CD4-positive, alpha-beta memory T cell (primary cell): ENCODE data around the gene GLB1L3. TPM values are rescaled to one million over a fixed set of nuclear protein-coding genes. Genes with fewer than 3 reads are reported as not detected.

ENCODE experiments used
- CTCF ChIA-PET: fragments of 350-600 bp; sonication (Branson Sonifier 250); formaldehyde crosslinking; loops from one replicate; lab custom pipeline; 2021; ENCODE audit warnings: inconsistent platforms; ENCODE audit not compliant: partially characterized antibody; lab: Charles Lee
- POLR2A ChIA-PET: fragments of 350-600 bp; sonication (Branson Sonifier 250); formaldehyde crosslinking; loops from one replicate; lab custom pipeline; 2021; ENCODE audit not compliant: partially characterized antibody; lab: Charles Lee
- DNase-seq, 5 donors: peaks; one replicate each; pipeline versions ENCODE4 v3.0.0 to v3.0.0-alpha.2; 2020 to 2022; ENCODE audit warnings: mixed read lengths in 1 of 5
- H3K27ac ChIP-seq: one replicate; pipeline ENCODE4 v1.7.0; 2013; ENCODE audit warnings: low read depth, low read length
- H3K27me3 ChIP-seq: 2 replicates; pipeline ENCODE4 v1.7.0; 2013; ENCODE audit warnings: mild to moderate bottlenecking, low read length, moderate library complexity; ENCODE audit not compliant: insufficient read depth
- H3K36me3 ChIP-seq: 2 replicates; pipeline ENCODE4 v1.7.0; 2013; ENCODE audit warnings: mild to moderate bottlenecking, low read length, moderate library complexity; ENCODE audit not compliant: insufficient read depth
- H3K4me1 ChIP-seq: 2 replicates; pipeline ENCODE4 v1.7.0; 2013; ENCODE audit warnings: mild to moderate bottlenecking, low read length, moderate library complexity; ENCODE audit not compliant: insufficient read depth
- H3K4me3 ChIP-seq, 2 donors: one replicate each; pipeline ENCODE4 v1.7.0; 2013; ENCODE audit warnings: low read length in 2 of 2, mild to moderate bottlenecking in 1 of 2
- H3K9me3 ChIP-seq, 2 donors: one replicate each; pipeline ENCODE4 v1.7.0; 2013; ENCODE audit warnings: low read length in 2 of 2, control low read depth in 1 of 2; ENCODE audit not compliant: control insufficient read depth in 1 of 2
- H3K27ac Mint-ChIP-seq, 7 donors: one replicate each; pipeline ENCODE4 v1.8.0; 2020 to 2021; ENCODE audit warnings: mixed read lengths in 7 of 7, mild to moderate bottlenecking in 6 of 7, inconsistent platforms in 3 of 7, moderate library complexity in 3 of 7
- H3K27me3 Mint-ChIP-seq, 2 donors: one replicate each; pipeline ENCODE4 v1.8.0; 2020 to 2021; ENCODE audit warnings: mixed read lengths in 2 of 2
- H3K36me3 Mint-ChIP-seq, 2 donors: one replicate each; pipeline ENCODE4 v1.8.0; 2020 to 2021; ENCODE audit warnings: mixed read lengths in 2 of 2, inconsistent platforms in 1 of 2, mild to moderate bottlenecking in 1 of 2
- H3K4me1 Mint-ChIP-seq, 4 donors: one replicate each; pipeline ENCODE4 v1.8.0; 2020 to 2021; ENCODE audit warnings: mixed read lengths in 4 of 4, mild to moderate bottlenecking in 1 of 4
- H3K4me3 Mint-ChIP-seq, 8 donors: one replicate each; pipeline ENCODE4 v1.8.0; 2020 to 2021; ENCODE audit warnings: mixed read lengths in 8 of 8, mild to moderate bottlenecking in 7 of 8, moderate library complexity in 6 of 8, inconsistent platforms in 3 of 8
- H3K9me3 Mint-ChIP-seq, 8 donors: one replicate each; pipeline ENCODE4 v1.8.0; 2020 to 2021; ENCODE audit warnings: mixed read lengths in 8 of 8, mild to moderate bottlenecking in 5 of 8, inconsistent platforms in 3 of 8, moderate library complexity in 1 of 8
- intact Hi-C: fragments of 100-400 bp; cut with micrococcal nuclease; formaldehyde crosslinking; loops from one replicate; pipeline ENCODE4 v1.15.1; 2023
- polyA plus RNA-seq, 2 donors: library from polyadenylated mRNA; unstranded; fragments of 300-500 nt; fragmentation: Illumina TruSeq; gene quantifications; one replicate each; pipeline ENCODE4 v1.2.3, GENCODE V29; 2021
- total RNA-seq, 2 experiments: library from RNA; stranded (reverse); gene quantifications; one replicate each; pipeline ENCODE4 v1.2.3, GENCODE V29; 2021

Gene GLB1L3
- total and polyA plus RNA-seq, 4 experiments from 2014 or later, result 1.2 to 4.9 (median 2.2) TPM

DNA sequence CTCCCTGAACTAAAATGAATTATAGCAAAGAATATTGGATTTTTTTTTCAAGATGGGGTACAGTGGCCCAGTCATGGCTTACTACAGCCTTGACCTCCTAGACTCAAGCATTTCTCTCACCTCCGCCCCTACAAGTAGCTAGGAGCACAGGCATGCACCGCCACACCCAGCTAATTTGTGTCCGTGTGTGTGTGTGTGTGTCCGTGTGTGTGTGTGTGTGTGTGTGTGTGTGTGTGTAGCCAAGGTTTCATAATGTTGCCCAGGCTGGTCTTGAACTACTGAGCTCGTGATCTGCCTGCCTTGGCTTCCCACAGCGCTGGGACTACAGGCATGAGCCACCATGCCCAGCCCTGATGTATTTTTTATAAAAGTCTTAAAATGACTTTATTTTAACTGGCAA, 35.6 kb upstream of the GLB1L3 start:
- no peak overlapping the region for H3K4me3 ChIP-seq
- H3K4me3 Mint-ChIP-seq, result no peak overlapping the region
- ChIA-PET POLR2A (interaction anchor here (2.0 kb wide), 1 partner anchor 16 kb away, joined by 8 read pairs; the partner anchor contains the start of genes NCAPD3 and VPS26B), CTCF (interaction anchor here (0.6 to 1.5 kb wide), 4 partner anchors 14 to 32 kb away, joined by 3 to 6 read pairs (median 4); partner anchors contain the start of genes NCAPD3 and VPS26B)
- no peak for DNase-seq
- intact Hi-C loops, result no loop called here
- no peaks in the 10 kb centered on the region for H3K9me3 Mint-ChIP-seq
- H3K36me3 ChIP-seq, result peaks cover 69% of the 10 kb centered on the region
- H3K36me3 Mint-ChIP-seq, result peaks cover 41 to 79% of the 10 kb centered on the region in 2 donors
- H3K4me1 Mint-ChIP-seq, result no peaks in the 10 kb centered on the region
- H3K9me3 ChIP-seq, result no peaks in the 10 kb centered on the region
- H3K27me3 Mint-ChIP-seq, result no peaks in the 10 kb centered on the region
- peak overlapping the region in 1 of 7 donors; percentile 8 for H3K27ac Mint-ChIP-seq
- no peaks in the 10 kb centered on the region for H3K4me1 ChIP-seq
- H3K27me3 ChIP-seq, result no peaks in the 10 kb centered on the region
- no peak overlapping the region for H3K27ac ChIP-seq

DNA sequence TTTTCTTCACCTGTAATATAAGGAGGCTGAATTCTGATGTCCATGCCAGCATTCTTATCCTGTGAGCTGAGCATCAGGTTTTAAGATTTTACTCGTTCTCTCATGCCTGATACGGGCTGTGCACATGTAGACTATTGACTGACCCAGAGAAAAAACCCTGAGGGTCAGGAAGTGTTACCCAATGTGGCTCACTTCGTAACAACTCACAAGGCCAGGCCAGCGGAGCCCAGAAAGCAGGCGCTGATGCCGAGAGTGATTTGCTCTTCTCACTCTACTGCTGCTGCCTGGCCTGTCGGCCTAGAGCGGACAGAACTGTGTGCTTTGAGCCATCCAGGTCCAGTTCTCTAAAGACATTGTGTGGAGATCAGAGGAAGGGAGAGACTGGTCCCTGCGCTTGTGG, 33.8 kb upstream of the GLB1L3 start:
- no peaks in the 10 kb centered on the region for H3K4me1 Mint-ChIP-seq
- no peaks in the 10 kb centered on the region for H3K9me3 Mint-ChIP-seq
- Histone ChIP-seq H3K4me3 (no peak overlapping the region), H3K4me1 (no peaks in the 10 kb centered on the region), H3K36me3 (peaks cover 63% of the 10 kb centered on the region), H3K9me3 (no peaks in the 10 kb centered on the region), H3K27me3 (no peaks in the 10 kb centered on the region), H3K27ac (no peak overlapping the region)
- H3K4me3 Mint-ChIP-seq, result no peak overlapping the region
- DNase-seq, result no peak
- peaks cover 39 to 80% of the 10 kb centered on the region in 2 donors for H3K36me3 Mint-ChIP-seq
- ChIA-PET CTCF (no interaction called here), POLR2A (no interaction called here)
- peak overlapping the region in 4 of 7 donors; percentile 4 to 59 (median 18) for H3K27ac Mint-ChIP-seq
- intact Hi-C loops, result no loop called here
- no peaks in the 10 kb centered on the region for H3K27me3 Mint-ChIP-seq

DNA sequence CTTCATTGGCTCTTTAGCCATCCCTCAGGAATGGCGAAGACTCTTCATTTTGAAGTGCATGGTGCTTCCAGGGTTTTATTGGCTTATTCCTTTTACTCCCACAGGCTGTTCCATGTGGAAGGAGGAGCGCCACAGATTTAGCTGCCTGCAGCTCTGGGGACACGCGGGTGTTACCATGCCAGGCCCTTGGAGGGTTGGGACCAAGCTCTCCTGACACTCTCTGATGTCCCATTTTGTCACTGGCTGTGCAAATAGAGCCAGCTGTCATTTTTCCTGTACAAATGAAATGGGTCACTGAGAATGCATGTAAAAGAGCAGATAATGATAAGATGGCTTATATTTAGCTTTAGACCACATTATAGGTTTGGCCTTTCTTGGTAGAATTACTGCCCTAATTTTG, 32.3 kb upstream of the GLB1L3 start:
- POLR2A ChIA-PET, result interaction anchor here (0.6 to 2.6 kb wide), 2 partner anchors 19 to 30 kb away, joined by 3 to 19 read pairs; partner anchors contain the start of genes NCAPD3 and VPS26B
- CTCF ChIA-PET, result interaction anchor here (0.6 to 1.6 kb wide), 11 partner anchors 12 to 316 kb away, joined by 3 to 9 read pairs (median 3); partner anchors contain the start of genes GLB1L3, NCAPD3 and VPS26B
- no peak overlapping the region for H3K27ac ChIP-seq
- Mint-ChIP-seq H3K9me3 (no peaks in the 10 kb centered on the region), H3K4me1 (no peaks in the 10 kb centered on the region), H3K27me3 (no peaks in the 10 kb centered on the region), H3K27ac (peak overlapping the region in 1 of 7 donors; percentile 22), H3K36me3 (peaks cover 43 to 86% of the 10 kb centered on the region in 2 donors), H3K4me3 (no peak overlapping the region)
- no peaks in the 10 kb centered on the region for H3K4me1 ChIP-seq
- H3K4me3 ChIP-seq, result no peak overlapping the region
- no peaks in the 10 kb centered on the region for H3K27me3 ChIP-seq
- DNase-seq, result no peak
- intact Hi-C loops, result loop anchor here (1.0 to 2.0 kb wide), 2 partner anchors 19 to 37 kb away; partner anchors contain the start of gene VPS26B
- peaks cover 67% of the 10 kb centered on the region for H3K36me3 ChIP-seq
- H3K9me3 ChIP-seq, result no peaks in the 10 kb centered on the region

DNA sequence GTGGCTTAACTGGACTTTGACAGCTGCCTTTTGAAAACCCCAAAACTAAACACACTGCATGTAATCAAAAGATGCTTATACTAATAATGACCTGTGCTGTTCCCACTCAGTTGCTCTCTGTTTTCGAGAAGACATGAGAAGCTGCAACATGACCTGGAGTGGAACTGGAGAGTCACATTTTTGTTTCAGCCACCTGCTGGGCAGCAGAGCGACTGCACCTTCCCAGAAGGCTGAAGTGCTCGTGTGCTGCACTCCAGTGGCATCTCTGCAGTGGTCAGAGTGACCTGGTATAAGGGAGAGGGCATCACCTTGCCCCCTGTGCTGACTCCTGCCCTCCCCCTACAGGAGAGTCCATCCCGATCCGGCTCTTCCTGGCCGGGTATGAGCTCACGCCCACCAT, 31.6 kb upstream of the GLB1L3 start:
- H3K4me1 Mint-ChIP-seq, result no peaks in the 10 kb centered on the region

DNA sequence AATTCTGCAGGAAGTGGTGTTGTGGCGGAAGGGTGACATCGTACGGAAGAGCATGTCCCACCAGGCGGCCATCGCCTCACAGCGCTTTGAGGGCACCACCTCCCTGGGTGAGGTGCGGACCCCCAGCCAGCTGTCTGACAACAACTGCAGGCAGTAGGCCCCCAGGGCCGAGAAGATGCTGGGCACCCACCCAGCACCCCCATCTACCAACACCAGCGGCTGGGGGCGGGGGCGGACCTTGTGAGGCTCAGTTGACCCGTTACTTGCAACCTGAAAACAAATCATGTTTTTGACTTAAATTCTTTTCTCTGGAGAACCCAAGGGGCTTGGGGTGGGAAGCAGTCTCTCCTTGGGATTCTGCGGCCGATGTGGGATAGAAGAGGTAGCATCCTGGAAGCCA, 30.7 kb upstream of the GLB1L3 start:
- no peak overlapping the region for H3K27ac Mint-ChIP-seq
- H3K36me3 Mint-ChIP-seq, result peaks cover 39 to 84% of the 10 kb centered on the region in 2 donors
- POLR2A ChIA-PET, result interaction anchor here (2.6 kb wide), 1 partner anchor 21 kb away, joined by 19 read pairs; the partner anchor contains the start of genes NCAPD3 and VPS26B
- Histone ChIP-seq H3K27me3 (no peaks in the 10 kb centered on the region), H3K4me1 (no peaks in the 10 kb centered on the region), H3K27ac (no peak overlapping the region), H3K4me3 (no peak overlapping the region), H3K36me3 (peaks cover 69% of the 10 kb centered on the region), H3K9me3 (no peaks in the 10 kb centered on the region)
- intact Hi-C loops, result loop anchor here (2.0 kb wide), 1 partner anchor 21 kb away; the partner anchor contains the start of gene VPS26B
- no peaks in the 10 kb centered on the region for H3K27me3 Mint-ChIP-seq
- H3K4me3 Mint-ChIP-seq, result no peak overlapping the region
- no peak for DNase-seq
- H3K4me1 Mint-ChIP-seq, result no peaks in the 10 kb centered on the region
- CTCF ChIA-PET, result interaction anchor here (1.6 kb wide), 1 partner anchor 38 kb away, joined by 4 read pairs; no protein-coding TSS in a partner anchor
- no peaks in the 10 kb centered on the region for H3K9me3 Mint-ChIP-seq

More for the DNA sequence above, 31.6 kb upstream of the GLB1L3 start:
- H3K36me3 Mint-ChIP-seq, result peaks cover 44 to 85% of the 10 kb centered on the region in 2 donors
- no peak overlapping the region for H3K27ac ChIP-seq
- H3K4me1 ChIP-seq, result no peaks in the 10 kb centered on the region
- ChIA-PET POLR2A (interaction anchor here (2.6 kb wide), 1 partner anchor 20 kb away, joined by 19 read pairs; the partner anchor contains the start of genes NCAPD3 and VPS26B), CTCF (interaction anchor here (0.6 to 1.6 kb wide), 11 partner anchors 13 to 317 kb away, joined by 3 to 9 read pairs (median 3); partner anchors contain the start of genes GLB1L3, NCAPD3 and VPS26B)
- no peaks in the 10 kb centered on the region for H3K27me3 Mint-ChIP-seq
- peak in 2 of 5 donors; percentile 17 to 19 for DNase-seq
- H3K4me3 Mint-ChIP-seq, result no peak overlapping the region
- no peaks in the 10 kb centered on the region for H3K9me3 ChIP-seq
- no peaks in the 10 kb centered on the region for H3K9me3 Mint-ChIP-seq
- H3K4me3 ChIP-seq, result no peak overlapping the region
- no peaks in the 10 kb centered on the region for H3K27me3 ChIP-seq
- H3K36me3 ChIP-seq, result peaks cover 69% of the 10 kb centered on the region
- peak overlapping the region in 1 of 7 donors; percentile 43 for H3K27ac Mint-ChIP-seq
- intact Hi-C loops, result loop anchor here (1.0 to 2.0 kb wide), 2 partner anchors 20 to 37 kb away; partner anchors contain the start of gene VPS26B

DNA sequence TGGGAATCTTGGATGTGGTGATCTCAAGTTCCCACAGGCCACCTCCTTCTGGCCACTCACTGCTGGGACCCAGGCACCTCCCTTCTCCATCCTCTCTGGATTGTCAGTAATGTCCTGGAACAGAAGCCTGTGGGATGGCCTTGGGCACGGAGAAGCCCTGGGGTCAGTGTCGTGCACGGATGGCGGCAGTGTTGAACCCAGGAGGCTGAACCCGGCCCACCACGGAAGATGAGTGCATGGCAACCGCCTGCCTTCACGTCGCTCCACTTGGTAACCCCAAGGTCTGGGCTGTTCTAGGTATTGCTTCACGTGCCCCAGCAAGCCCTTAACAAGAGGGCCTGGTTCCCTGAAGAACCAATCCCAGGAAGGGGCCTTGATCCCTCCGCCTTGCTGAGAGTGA, 30.1 kb upstream of the GLB1L3 start:
- Mint-ChIP-seq H3K4me3 (no peak overlapping the region), H3K9me3 (no peaks in the 10 kb centered on the region), H3K27me3 (no peaks in the 10 kb centered on the region), H3K27ac (peak overlapping the region in 1 of 7 donors; percentile 31), H3K36me3 (peaks cover 39 to 82% of the 10 kb centered on the region in 2 donors), H3K4me1 (no peaks in the 10 kb centered on the region)
- CTCF ChIA-PET, result no interaction called here
- Histone ChIP-seq H3K9me3 (no peaks in the 10 kb centered on the region), H3K27ac (no peak overlapping the region), H3K36me3 (peaks cover 74% of the 10 kb centered on the region), H3K4me3 (no peak overlapping the region), H3K27me3 (no peaks in the 10 kb centered on the region), H3K4me1 (peaks cover 3% of the 10 kb centered on the region)
- intact Hi-C loops, result no loop called here
- POLR2A ChIA-PET, result no interaction called here
- DNase-seq, result no peak

DNA sequence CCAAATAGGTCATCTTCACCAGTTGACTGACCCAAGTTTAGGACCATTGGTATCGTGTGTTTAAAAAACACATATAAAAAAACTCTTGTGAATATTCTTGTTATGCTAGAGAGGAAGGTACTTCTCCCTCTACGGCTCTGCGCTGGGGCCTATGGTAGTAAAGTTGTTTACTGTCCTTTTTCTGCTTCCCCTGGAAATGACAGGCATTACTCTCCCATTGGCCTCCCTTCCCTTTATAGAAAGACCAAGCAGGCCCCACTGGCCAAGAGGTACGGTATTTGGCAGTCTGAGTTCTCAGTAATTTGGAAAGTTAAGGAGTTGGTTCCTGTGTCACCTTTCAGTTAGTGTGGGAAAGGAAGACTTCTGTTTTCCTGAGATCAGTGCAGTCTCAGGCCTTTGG, 29.5 kb upstream of the GLB1L3 start:
- H3K27ac ChIP-seq, result no peak overlapping the region
- Mint-ChIP-seq H3K4me1 (peaks cover 1 to 4% (median 3%) of the 10 kb centered on the region in 4 donors), H3K27ac (peak overlapping the region in 5 of 7 donors; percentile 6 to 70 (median 69)), H3K27me3 (no peaks in the 10 kb centered on the region), H3K4me3 (no peak overlapping the region), H3K9me3 (no peaks in the 10 kb centered on the region), H3K36me3 (peaks cover 39 to 81% of the 10 kb centered on the region in 2 donors)
- ChIA-PET POLR2A (no interaction called here), CTCF (no interaction called here)
- intact Hi-C loops, result no loop called here
- peaks cover 8% of the 10 kb centered on the region for H3K4me1 ChIP-seq
- no peaks in the 10 kb centered on the region for H3K9me3 ChIP-seq
- H3K36me3 ChIP-seq, result peaks cover 76% of the 10 kb centered on the region
- H3K4me3 ChIP-seq, result no peak overlapping the region
- no peak for DNase-seq
- no peaks in the 10 kb centered on the region for H3K27me3 ChIP-seq
